ENCODE data around the gene HAPLN3.

HAPLN3 gene

DNA sequence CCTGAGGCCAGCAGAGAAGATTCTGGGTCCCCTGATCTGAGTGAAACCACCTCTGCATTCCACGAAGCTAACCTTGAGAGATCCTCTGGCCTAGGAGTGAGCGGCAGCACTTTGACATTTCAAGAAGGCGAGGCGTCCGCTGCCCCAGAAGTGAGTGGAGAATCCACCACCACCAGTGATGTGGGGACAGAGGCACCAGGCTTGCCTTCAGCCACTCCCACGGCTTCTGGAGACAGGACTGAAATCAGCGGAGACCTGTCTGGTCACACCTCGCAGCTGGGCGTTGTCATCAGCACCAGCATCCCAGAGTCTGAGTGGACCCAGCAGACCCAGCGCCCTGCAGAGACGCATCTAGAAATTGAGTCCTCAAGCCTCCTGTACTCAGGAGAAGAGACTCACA, 36.4 kb downstream of the HAPLN3 start:
- no peak for DNase-seq

DNA sequence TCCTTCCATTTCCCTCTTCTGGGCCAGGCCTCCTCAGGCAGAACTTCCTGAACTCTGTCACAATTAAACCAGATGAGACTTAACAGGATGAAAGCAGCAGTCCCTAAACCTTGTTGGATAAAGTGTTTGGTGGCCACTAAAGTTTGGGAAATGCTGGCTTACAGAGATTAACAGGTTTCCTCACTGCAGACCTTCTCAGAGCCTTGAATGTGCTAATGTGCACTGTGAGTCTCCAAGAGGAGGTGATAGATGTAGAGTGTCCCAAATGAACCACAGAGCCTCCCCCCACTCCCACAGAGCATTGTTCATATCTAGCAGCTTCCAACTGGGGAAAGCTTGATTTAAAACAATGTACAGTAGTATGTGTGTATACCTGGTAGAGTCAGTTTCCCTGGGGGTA, 42.9 kb downstream of the HAPLN3 start:
- no peak for DNase-seq

DNA sequence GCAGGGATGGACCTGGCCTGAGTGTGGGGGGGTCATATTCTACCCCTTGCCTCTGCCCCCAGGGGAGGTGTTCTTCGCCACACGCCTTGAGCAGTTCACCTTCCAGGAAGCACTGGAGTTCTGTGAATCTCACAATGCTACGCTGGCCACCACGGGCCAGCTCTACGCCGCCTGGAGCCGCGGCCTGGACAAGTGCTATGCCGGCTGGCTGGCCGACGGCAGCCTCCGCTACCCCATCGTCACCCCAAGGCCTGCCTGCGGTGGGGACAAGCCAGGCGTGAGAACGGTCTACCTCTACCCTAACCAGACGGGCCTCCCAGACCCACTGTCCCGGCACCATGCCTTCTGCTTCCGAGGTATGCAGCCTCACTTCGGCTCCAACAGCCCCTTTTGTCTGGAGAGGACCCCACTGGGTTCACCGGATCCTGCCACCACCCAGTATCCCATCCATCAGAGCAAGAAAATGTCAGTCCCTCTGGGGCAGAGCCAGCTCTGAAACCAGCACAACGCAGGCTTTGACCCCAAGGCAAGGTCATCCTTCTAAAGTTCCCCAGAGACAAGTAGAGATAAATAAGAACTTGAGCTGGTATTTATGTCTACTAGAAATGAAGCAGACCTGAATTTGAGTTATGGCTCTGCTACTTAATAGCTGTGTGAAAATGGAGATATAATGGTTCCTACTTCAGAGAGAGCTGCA, 45.8 kb downstream of the HAPLN3 start:
- no peak for DNase-seq

DNA sequence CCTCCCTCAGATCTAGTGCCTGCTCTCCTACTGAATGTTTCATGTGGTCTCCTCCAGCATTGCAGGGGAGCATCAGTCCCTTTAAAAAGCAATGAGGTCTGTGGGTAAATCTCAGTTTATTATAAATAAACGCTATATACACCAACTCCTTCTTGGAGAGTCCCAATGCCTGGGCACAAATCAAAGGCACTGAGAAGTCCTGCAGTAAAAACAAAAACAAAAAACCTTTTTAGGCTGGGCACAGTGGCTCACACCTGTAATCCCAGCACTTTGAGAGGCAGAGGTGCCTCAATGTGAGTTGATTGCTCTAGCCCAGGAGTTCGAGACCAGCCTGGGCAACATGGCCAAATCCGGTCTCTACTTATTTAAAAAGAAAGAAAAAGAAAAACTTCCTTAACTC, 47.1 kb downstream of the HAPLN3 start:
- no peak for DNase-seq

DNA sequence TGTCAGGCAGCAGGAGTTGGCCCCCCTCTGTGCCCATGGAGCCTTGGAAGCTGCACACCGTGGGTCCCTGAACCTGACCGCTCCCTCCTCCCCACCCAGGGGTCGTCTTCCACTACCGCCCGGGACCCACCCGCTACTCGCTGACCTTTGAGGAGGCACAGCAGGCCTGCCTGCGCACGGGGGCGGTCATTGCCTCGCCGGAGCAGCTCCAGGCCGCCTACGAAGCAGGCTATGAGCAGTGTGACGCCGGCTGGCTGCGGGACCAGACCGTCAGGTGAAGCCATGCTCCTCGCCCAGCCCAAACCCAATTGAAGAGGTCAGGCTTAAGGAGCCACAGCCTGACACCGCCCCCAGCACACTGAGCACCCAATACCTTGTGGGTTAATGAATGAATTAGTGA, 48.2 kb downstream of the HAPLN3 start:
- DNase-seq: no peak

DNA sequence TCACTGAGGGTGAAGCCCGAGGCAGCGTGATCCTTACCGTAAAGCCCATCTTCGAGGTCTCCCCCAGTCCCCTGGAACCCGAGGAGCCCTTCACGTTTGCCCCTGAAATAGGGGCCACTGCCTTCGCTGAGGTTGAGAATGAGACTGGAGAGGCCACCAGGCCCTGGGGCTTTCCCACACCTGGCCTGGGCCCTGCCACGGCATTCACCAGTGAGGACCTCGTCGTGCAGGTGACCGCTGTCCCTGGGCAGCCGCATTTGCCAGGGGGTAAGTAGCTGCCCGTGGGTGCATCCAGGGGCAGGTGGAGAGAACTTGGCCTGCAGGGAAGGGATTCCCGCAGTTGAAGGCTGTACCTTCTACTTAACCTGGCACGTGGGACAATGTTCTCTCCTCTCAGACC, 49.7 kb downstream of the HAPLN3 start:
- no peak for DNase-seq

DNA sequence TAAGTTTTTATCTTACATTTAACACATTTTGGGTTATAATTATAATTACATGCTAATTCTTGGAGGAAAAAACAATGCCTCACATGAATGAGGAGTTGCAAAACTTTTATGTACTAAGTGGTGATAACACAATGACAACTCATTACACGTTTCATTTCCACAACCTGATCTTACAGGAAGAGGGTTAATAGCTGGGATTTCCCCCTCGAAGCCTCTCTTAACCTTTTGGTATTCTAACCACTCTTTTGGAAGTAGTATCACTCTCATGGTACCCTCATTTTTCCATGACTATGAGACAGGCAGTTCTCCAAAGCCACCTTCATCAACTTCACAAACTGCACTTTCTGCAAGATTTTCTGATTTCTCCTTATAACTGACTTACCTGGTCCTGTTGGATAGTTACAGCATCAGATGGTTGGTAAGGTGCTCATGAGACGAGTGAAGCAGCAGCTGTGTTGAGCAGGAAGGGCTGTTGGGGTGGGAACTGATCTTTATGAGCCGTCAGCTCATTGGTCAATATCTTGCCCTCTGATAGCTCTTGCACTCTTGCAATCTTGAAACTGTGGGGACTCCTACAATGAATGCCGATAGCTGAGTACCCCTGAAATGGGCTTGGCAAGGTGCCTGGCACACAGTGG, 50.5 kb downstream of the HAPLN3 start:
- no peak for DNase-seq

DNA sequence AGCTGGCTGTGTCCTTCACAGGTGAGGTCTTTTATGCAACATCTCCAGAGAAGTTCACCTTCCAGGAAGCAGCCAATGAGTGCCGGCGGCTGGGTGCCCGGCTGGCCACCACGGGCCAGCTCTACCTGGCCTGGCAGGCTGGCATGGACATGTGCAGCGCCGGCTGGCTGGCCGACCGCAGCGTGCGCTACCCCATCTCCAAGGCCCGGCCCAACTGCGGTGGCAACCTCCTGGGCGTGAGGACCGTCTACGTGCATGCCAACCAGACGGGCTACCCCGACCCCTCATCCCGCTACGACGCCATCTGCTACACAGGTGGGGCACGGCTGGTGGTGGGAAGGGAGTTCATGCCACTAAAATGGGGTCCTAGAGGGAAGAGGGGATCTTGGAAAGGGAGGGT, 52.0 kb downstream of the HAPLN3 start:
- no peak for DNase-seq

DNA sequence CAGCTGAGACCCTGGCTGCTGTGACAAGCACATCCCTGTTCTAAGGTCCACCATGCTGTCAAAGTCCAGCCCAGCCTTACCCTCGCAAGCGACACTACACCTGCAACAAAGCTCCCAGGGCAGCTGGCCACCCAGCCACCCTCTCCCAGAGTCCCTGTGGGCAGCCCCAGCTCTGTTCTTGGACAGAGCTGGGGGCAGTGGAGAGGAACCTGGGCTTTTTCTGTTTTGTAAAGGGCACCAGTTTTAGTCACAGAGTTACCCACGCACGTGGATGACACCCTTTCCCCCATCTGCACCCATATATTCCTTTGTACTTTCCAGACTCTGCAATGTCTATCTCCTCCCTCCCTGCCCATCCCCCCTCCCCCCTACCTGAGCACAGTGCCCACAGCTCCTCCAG, 53.2 kb downstream of the HAPLN3 start:
- no peak for DNase-seq

DNA sequence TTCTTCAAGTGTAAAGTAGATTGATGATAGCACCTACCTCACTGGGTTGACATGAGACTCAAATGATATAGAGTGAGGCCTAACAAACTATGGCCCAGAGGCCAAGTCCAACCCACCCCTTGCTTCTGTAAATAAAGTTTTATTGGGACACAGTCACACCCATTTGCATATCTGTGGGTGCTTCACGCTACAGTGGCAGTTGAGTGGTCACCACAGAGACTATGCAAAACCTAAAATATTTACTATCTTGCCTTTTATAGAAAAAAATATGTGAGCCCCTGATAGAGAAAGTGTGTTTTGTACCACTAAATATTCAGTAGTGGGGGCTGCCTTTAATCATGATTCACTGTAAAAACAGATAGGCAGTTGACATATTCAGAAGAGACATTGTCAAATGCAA, 54.1 kb downstream of the HAPLN3 start:
- no peak for DNase-seq

DNA sequence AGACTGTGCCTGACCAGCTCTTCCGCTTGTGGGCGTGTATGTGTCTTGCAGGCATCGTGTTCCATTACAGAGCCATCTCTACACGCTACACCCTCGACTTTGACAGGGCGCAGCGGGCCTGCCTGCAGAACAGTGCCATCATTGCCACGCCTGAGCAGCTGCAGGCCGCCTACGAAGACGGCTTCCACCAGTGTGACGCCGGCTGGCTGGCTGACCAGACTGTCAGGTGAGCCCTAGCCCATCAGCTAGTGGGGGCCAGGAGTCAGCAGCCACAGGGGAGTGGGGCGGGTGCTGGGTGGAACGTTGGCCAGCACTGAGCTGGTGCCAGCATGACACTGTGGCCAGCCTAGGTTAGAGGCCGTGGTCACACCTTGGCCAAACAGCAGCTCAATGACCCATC, 55.4 kb downstream of the HAPLN3 start:
- no peak for DNase-seq

DNA sequence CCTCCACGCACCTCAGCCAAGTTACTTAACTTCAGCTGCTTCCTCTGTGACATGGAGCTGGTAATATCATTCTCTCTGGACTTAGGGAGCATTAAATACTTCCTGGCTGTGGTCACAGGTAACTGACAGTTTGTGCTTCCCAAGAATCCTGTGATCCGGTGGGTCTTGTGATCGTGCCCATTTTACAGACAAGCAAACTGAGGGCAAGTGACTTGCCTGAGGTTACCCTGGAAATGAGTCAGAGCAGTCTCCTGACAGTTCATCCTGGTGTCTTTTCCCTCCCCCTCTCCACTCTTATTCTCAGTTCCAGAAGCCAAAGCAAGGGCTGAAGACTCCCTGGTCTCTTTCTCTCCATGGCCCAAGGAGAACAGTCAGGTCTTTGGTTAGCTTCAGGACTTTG, 56.2 kb downstream of the HAPLN3 start:
- DNase-seq: no peak

DNA sequence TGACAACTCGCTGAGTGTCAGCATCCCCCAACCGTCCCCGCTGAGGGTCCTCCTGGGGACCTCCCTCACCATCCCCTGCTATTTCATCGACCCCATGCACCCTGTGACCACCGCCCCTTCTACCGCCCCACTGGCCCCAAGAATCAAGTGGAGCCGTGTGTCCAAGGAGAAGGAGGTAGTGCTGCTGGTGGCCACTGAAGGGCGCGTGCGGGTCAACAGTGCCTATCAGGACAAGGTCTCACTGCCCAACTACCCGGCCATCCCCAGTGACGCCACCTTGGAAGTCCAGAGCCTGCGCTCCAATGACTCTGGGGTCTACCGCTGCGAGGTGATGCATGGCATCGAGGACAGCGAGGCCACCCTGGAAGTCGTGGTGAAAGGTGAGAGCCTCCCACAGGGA, 56.7 kb downstream of the HAPLN3 start:
- DNase-seq: no peak

DNA sequence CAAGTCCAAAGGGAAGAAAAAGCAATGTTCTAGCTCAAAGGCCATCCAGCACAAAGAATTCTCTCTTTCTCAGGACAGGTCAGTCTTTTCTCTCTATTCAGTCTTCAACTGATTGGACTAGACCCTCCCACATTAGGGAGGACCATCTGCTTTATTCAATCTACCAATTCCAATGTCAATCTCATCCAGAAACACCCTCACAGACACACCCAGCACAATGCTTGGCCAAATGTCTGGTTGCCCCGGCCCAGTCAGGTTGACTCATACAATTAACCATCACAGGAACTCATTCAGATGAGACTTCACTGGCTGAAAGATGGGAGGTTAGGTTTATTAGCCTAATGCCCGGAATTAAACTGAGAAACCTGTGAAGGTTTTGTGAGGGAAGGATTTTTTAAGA, 59.7 kb downstream of the HAPLN3 start:
- no peak for DNase-seq

DNA sequence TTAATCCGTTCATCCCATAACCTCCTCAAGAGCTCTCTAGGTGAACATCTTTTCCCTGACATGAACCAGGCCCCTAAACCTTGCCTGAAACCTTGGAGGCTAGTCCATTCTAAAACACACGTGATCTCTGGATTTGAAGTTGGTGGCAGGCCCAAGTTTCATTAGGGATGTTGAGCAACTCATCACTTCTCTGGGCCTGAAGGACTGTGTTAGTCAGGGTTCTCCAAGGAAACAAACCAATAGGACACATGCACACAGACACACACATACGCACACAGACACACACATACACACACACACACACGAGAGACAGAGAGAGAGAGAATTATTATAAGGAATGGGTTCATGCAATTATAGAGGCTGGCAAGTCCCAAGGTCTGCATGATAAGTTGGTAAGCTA, 60.2 kb downstream of the HAPLN3 start:
- DNase-seq: no peak

DNA sequence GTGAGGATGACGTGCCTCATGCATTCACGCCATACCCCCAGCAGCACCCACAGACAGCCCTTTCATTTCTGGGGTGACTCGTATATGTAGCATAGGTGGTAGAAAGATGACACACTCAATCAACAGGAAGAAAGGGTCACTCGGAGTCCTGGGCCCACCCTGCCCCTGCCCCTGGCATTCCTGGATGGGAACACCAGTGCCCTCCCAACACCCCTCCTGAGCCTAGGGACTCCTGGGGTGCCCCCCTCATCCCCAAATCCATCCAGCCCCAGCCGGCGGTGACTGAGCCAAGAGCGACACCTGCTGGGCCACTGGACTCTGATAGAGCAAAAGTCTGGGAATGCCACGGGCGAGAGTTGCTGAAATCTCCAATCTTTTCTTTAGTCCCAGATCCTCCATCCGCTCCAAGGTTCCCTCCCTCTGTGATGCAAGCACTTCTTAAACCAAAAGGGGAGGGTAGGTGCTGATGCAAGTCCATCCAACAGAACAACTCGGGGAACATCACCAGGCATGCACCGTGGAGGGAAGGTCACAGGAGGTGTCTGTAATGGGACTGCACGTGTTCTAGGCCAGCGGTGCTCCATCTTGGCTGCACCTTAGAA, 61.0 kb downstream of the HAPLN3 start:
- peak; percentile 16 for DNase-seq

DNA sequence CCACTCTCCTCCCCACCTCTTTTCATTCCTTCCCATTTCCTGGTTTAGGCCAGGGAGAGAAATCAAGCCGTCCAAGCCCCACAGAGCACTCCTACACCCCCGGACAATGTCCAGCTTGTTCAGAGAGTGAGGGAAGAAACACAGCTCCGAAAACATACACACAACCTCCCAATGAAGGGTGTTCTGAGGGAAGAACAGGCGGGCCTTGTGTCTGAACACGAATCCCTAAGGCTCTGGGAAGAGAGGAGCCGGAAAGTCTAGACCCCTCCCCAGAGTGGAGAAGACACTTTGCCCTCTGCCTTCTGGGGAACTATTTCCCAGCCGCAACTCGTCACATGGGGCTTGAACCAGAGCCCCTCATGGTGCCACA, 61.6 kb downstream of the HAPLN3 start:
- no peak for DNase-seq

DNA sequence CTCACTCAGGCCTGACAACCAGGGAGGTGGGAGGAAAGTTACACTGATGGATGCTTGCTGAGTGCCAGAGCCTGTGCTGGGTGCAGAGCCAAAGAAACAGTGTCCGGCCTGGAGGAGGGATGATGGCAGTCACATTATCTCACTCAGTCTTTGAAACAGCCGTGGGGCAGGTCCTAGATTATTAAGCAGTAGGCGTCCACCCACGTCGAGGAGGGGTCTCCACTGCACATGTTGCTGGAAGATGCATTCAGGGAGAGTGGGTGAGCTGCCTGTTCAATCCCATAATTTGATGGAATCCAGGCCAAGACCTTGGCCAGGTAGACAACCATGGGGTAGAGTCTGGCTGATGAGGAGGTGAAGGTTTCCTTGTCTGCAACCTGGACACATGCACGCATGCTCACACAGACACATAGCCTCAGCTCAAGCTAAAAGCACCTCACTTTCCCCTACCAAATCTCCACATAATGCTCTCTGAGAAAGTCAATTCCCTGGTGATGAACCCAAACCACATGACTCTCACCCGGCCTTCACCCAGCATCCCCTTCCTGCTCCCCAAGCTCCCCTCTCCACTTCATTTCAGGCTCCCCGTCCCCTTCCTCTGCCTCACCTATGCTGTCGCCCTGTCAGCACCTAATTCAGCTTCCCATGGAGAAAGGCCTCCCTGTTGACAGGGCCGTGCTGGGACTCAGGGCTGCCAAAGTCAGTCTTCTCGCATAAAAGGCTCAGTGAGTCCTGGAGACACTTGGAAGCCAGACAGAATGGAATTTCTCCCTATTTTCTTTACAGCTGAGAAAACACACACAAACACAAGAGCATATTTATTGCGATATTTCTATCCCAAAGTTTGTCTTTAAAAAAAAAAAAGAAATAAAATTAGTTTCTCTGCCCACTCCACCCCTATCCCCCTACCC, 62.3 kb downstream of the HAPLN3 start:
- DNase-seq: no peak

DNA sequence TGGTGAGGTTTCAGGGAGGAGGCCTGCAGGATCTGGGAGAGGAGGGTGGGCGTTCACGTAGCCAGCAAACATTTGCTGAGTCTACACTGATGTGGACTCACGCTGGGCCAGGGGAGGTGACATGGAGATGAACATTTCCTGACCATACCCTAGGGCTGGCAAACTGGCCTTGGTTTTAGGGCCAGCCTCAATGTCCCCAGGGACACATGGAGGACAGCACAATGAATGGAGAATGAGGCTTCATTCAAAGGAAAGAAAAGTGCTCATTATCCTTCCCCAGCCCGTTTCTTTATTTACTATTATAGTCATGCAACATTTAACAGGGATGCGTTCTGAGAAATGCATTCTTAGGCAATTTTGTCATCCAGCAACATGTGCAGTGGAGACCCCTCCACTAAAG, 65.3 kb downstream of the HAPLN3 start:
- DNase-seq: no peak

DNA sequence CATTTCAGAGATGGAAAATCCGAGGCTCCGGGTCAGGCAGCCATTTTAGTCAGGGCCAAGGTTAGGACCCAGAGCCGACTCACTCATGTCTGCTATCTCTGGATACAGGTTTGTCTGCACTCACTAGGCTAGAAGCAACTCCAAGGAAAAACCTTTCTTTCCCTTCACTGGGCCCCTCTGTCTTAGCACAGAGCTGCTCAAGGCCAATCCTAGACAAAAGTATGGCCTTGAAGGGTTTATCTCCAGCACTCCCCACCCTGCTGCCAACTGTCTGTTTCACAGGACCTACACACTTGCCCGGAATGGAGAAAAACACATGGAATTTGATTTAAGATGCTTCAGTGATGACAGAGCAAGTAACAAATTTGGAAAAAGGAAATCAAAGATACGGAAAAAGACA, 66.6 kb downstream of the HAPLN3 start:
- DNase-seq: no peak

All from CD4-positive, alpha-beta T cell treated with Interleukin-12 subunit alpha and Interleukin-12 subunit beta, for 1 hour (primary cell).